Prostate gland (tissue), 2 donors: ENCODE measurements around the gene KIFBP.

Source experiments
- CTCF ChIP-seq, 4 experiments: fragments of 200-600 bp in 2 of 4; fragments of 450-650 bp in 2 of 4; sonication (generic) in 2 of 4; IDR thresholded peaks; 1 replicate in 3 of 4; 2 replicates in 1 of 4; pipeline ENCODE4 v1.5.1; 2016 to 2019; ENCODE audit warnings: antibody characterized with exemption in 4 of 4, mild to moderate bottlenecking in 2 of 4, moderate library complexity in 2 of 4
- POLR2A ChIP-seq: fragments of 450-650 bp; IDR thresholded peaks from one replicate; pipeline ENCODE4 v1.6.1; 2016; ENCODE audit warnings: antibody characterized with exemption, mild to moderate bottlenecking
- POLR2AphosphoS5 ChIP-seq: sonication (generic); formaldehyde crosslinking; IDR thresholded peaks from one replicate; pipeline ENCODE4 v1.6.1; 2017; ENCODE audit warnings: antibody characterized with exemption

DNA sequence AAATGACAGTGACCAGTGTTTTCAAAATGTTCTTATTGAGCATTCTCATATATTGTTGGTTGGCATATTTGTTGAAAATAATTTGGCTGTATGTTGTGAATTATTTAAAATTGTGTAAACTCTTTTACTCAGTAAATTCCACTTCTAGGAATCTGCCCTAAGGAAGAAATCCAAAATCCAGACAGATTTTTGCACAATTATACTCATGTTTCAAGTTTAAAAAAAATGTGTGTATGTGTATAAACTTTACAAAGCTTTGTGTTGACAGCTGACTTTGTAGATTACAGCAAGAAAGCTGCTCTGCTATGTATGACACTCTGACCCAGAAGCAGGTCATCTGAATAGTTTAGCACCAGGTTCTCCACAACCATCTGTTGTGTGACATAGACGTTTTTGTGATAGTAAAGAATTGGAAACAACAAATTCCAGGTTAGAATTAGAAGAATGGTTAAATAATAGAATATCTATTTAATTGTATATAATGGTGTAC is 21.6 kb downstream of the KIFBP start:
- TF ChIP-seq CTCF (IDR thresholded peaks at IDR 0.05) (no peak), POLR2A (no peak), POLR2AphosphoS5 (no peak)
